Stomach (tissue), 9 donors: ENCODE measurements around the gene ERC2. TPM values are rescaled to one million over a fixed set of nuclear protein-coding genes. Genes with fewer than 3 reads are reported as not detected.

Source experiments
- DNase-seq, 2 donors: peaks; one replicate each; pipeline versions ENCODE4 v3.0.0 to v3.0.0-alpha.2; 2013 to 2019
- H3K27ac ChIP-seq, 5 donors: fragments of 200-600 bp in 4 of 5; sonication (generic) in 4 of 5; one replicate each; pipeline ENCODE4 v1.5.1; 2013 to 2019; ENCODE audit warnings: mild to moderate bottlenecking in 1 of 5, moderate library complexity in 1 of 5
- H3K27me3 ChIP-seq, 3 donors: fragments of 200-600 bp; sonication (generic); one replicate each; pipeline ENCODE4 v1.5.1; 2017 to 2019; ENCODE audit warnings: mixed run types in 1 of 3
- H3K36me3 ChIP-seq, 4 donors: fragments of 200-600 bp; sonication (generic); 1 replicate in 3 of 4; 2 replicates in 1 of 4; pipeline ENCODE4 v1.5.1; 2016 to 2019
- H3K4me1 ChIP-seq, 4 donors: fragments of 200-600 bp; sonication (generic); one replicate each; pipeline ENCODE4 v1.5.1; 2016 to 2019
- H3K4me3 ChIP-seq, 4 donors: fragments of 200-600 bp; sonication (generic) in 3 of 4; one replicate each; pipeline ENCODE4 v1.5.1; 2016 to 2019; ENCODE audit warnings: mild to moderate bottlenecking in 1 of 4
- H3K9me3 ChIP-seq, 4 donors: fragments of 200-600 bp; sonication (generic); one replicate each; pipeline ENCODE4 v1.5.1; 2016 to 2019
- EP300 ChIP-seq: sonication (generic); formaldehyde crosslinking; IDR thresholded peaks from one replicate; pipeline ENCODE4 v1.6.1; 2017; ENCODE audit warnings: antibody characterized with exemption
- POLR2A ChIP-seq, 4 donors: fragments of 450-650 bp; IDR thresholded peaks; one replicate each; pipeline ENCODE4 v1.6.1; 2016; ENCODE audit warnings: antibody characterized with exemption in 4 of 4, control low read depth in 2 of 4, mild to moderate bottlenecking in 1 of 4, moderate library complexity in 1 of 4
- POLR2AphosphoS5 ChIP-seq, 3 donors: sonication (generic); formaldehyde crosslinking; IDR thresholded peaks; one replicate each; pipeline ENCODE4 v1.6.1; 2016; ENCODE audit warnings: antibody characterized with exemption in 3 of 3
- WGBS, 5 donors: extraction: QIAGEN DNeasy Blood & Tissue Kit in 3 of 5; methylation state at CpG; one replicate each; pipeline versions ENCODE4 v1.1.5 to v1.1.7; 2013 to 2018; 5-methylcytosine and 5-hydroxymethylcytosine counted together
- intact Hi-C: fragments of 100-400 bp; cut with DNase I; formaldehyde crosslinking; loops from one replicate; pipeline ENCODE4 v1.15.1; 2023; ENCODE audit warnings: low total_unique reads
- polyA plus RNA-seq, 3 donors: library from polyadenylated mRNA; stranded (reverse); fragments of 200-250 nt; gene quantifications; one replicate each; pipeline ENCODE4 v1.2.3, GENCODE V29; 2013
- total RNA-seq, 5 donors: library from RNA; depleted of rRNA; stranded (reverse); fragments of >200 nt; gene quantifications; one replicate each; pipeline versions ENCODE4 v1.1.0 to v1.2.3, GENCODE V29; 2014 to 2016
- TF ChIP-seq, protein P1 (sequence below), 7 experiments: fragments of 450-650 bp in 4 of 7; fragments of 200-600 bp in 3 of 7; sonication (generic) in 3 of 7; IDR thresholded peaks; one replicate each; pipeline ENCODE4 v1.5.1; 2016 to 2019; ENCODE audit warnings: antibody characterized with exemption in 7 of 7, control low read depth in 2 of 7, mild to moderate bottlenecking in 1 of 7
- donor health status: healthy with polysubstance abuse.
- donor health status: Bipolar disorder and iron deficiency.
- donor health status: healthy.

ERC2 gene
- total and polyA plus RNA-seq, 8 donors: 0.43 to 3.1 (median 1.3) TPM; not detected in 2

DNA sequence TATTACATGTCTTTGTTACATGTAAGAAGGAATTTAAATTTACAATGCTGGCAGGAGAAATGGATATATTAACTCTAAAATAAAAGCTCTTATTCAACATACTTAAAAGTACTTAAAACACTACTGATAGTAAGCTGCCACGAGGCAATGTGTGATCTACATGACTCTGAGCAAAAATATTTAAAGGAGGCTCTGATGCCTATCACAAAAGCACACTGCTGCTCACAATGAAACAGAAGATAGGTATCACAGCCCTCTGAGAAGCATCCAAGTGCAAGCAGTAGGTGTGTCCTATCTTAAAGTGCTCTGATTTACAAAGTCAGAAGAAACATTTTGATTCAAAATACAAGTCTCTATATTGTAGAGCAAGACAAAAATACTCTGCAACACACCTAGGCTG is 610.0 kb downstream of the ERC2 start:
- H3K4me1 ChIP-seq: peaks cover 0 to 6% (median 0%) of the 10 kb centered on the region in 4 donors
- no peak for DNase-seq
- no peak overlapping the region for H3K27ac ChIP-seq
- no peaks in the 10 kb centered on the region for H3K27me3 ChIP-seq
- no peaks in the 10 kb centered on the region for H3K36me3 ChIP-seq
- 19 to 38% (median 25%) methylated on average over 1 of the region's 1 CpG for WGBS, 5 donors
- H3K9me3 ChIP-seq: no peaks in the 10 kb centered on the region
- TF ChIP-seq POLR2AphosphoS5 (IDR thresholded peaks at IDR 0.05) (no peak), POLR2A (IDR thresholded peaks at IDR 0.05) (no peak), EP300 (no peak)
- TF ChIP-seq, protein P1, sequence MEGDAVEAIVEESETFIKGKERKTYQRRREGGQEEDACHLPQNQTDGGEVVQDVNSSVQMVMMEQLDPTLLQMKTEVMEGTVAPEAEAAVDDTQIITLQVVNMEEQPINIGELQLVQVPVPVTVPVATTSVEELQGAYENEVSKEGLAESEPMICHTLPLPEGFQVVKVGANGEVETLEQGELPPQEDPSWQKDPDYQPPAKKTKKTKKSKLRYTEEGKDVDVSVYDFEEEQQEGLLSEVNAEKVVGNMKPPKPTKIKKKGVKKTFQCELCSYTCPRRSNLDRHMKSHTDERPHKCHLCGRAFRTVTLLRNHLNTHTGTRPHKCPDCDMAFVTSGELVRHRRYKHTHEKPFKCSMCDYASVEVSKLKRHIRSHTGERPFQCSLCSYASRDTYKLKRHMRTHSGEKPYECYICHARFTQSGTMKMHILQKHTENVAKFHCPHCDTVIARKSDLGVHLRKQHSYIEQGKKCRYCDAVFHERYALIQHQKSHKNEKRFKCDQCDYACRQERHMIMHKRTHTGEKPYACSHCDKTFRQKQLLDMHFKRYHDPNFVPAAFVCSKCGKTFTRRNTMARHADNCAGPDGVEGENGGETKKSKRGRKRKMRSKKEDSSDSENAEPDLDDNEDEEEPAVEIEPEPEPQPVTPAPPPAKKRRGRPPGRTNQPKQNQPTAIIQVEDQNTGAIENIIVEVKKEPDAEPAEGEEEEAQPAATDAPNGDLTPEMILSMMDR (IDR thresholded peaks at IDR 0.05): no peak
- intact Hi-C loops: no loop called here
- H3K4me3 ChIP-seq: no peak overlapping the region

GRCh38 chr3:55857633-55858032 is 610.6 kb downstream of the ERC2 start:
- DNase-seq: no peak
- Histone ChIP-seq H3K4me3 (no peak overlapping the region), H3K27me3 (no peaks in the 10 kb centered on the region), H3K9me3 (no peaks in the 10 kb centered on the region), H3K27ac (no peak overlapping the region), H3K36me3 (no peaks in the 10 kb centered on the region), H3K4me1 (peaks cover 0 to 6% (median 0%) of the 10 kb centered on the region in 4 donors)
- no peak for TF ChIP-seq POLR2A (IDR thresholded peaks at IDR 0.05)
- TF ChIP-seq EP300: no peak
- TF ChIP-seq POLR2AphosphoS5 (IDR thresholded peaks at IDR 0.05): no peak
- TF ChIP-seq, protein P1 (IDR thresholded peaks at IDR 0.05): no peak
- intact Hi-C loops: no loop called here
- 67 to 80% (median 72%) methylated on average over 2 of the region's 2 CpGs for WGBS, 5 donors

- intact Hi-C loops: no loop called here
- Histone ChIP-seq H3K27ac (no peak overlapping the region), H3K4me3 (no peak overlapping the region), H3K36me3 (no peaks in the 10 kb centered on the region), H3K9me3 (no peaks in the 10 kb centered on the region), H3K4me1 (peaks cover 0 to 6% (median 0%) of the 10 kb centered on the region in 4 donors), H3K27me3 (no peaks in the 10 kb centered on the region)
- WGBS, 5 donors: 52 to 68% (median 56%) methylated on average over 2 of the region's 2 CpGs
- no peak for DNase-seq
- TF ChIP-seq POLR2A (IDR thresholded peaks at IDR 0.05): no peak
- no peak for TF ChIP-seq POLR2AphosphoS5 (IDR thresholded peaks at IDR 0.05)
- no peak for TF ChIP-seq EP300
- TF ChIP-seq, protein P1 (IDR thresholded peaks at IDR 0.05): no peak
Measured at GRCh38 chr3:55855311-55855710, 613.0 kb downstream of the ERC2 start.

GRCh38 chr3:55854494-55854893 is 613.8 kb downstream of the ERC2 start:
- WGBS, 5 donors: 61 to 79% (median 73%) methylated on average over 4 to 5 of the region's 5 CpGs
- Histone ChIP-seq H3K27me3 (no peaks in the 10 kb centered on the region), H3K9me3 (no peaks in the 10 kb centered on the region), H3K27ac (no peak overlapping the region), H3K36me3 (no peaks in the 10 kb centered on the region), H3K4me3 (no peak overlapping the region), H3K4me1 (no peaks in the 10 kb centered on the region)
- DNase-seq: peak in 1 of 2 donors; percentile 49
- intact Hi-C loops: no loop called here
- TF ChIP-seq, protein P1 (IDR thresholded peaks at IDR 0.05): no peak
- TF ChIP-seq POLR2A (IDR thresholded peaks at IDR 0.05) (no peak), POLR2AphosphoS5 (IDR thresholded peaks at IDR 0.05) (no peak), EP300 (no peak)
